MM.1S (cell line): ENCODE measurements around the gene TECPR2.

ENCODE experiments used
- DNase-seq: peaks from one replicate; pipeline ENCODE4 v3.0.0-alpha.2; 2015
- H2AFZ ChIP-seq: fragments of 300-600 bp; sonication (generic); 2 replicates; pipeline ENCODE4 v1.6.0; 2016; ENCODE audit warnings: antibody characterized with exemption, low read length
- H3F3A ChIP-seq: fragments of 300-600 bp; sonication (generic); 2 replicates; pipeline ENCODE4 v1.6.1; 2016; ENCODE audit warnings: mild to moderate bottlenecking, antibody characterized with exemption, low read length, moderate library complexity, mixed read lengths; ENCODE audit not compliant: insufficient read depth
- H3K27ac ChIP-seq: fragments of 300-600 bp; sonication (generic); 2 replicates; pipeline ENCODE4 v1.5.1; 2016; ENCODE audit warnings: mild to moderate bottlenecking, low read length
- H3K27me3 ChIP-seq: fragments of 300-600 bp; sonication (generic); replicated peaks from 2 replicates; pipeline ENCODE4 v1.6.0; 2016; ENCODE audit warnings: low read length; ENCODE audit not compliant: insufficient read depth
- H3K36me3 ChIP-seq: fragments of 300-600 bp; sonication (generic); replicated peaks from 2 replicates; pipeline ENCODE4 v1.6.1; 2016; ENCODE audit warnings: mild to moderate bottlenecking, low read length, mixed read lengths; ENCODE audit not compliant: insufficient read depth
- H3K4me1 ChIP-seq: fragments of 300-600 bp; sonication (generic); 2 replicates; pipeline ENCODE4 v1.6.1; 2016; ENCODE audit warnings: low read length, mixed read lengths
- H3K4me2 ChIP-seq: fragments of 300-600 bp; sonication (generic); 2 replicates; pipeline ENCODE4 v1.6.0; 2016; ENCODE audit warnings: low read depth, low read length
- H3K4me3 ChIP-seq: fragments of 300-600 bp; sonication (generic); 2 replicates; pipeline ENCODE4 v1.5.1; 2016; ENCODE audit warnings: low read length, mixed read lengths
- H3K79me2 ChIP-seq: fragments of 300-600 bp; sonication (generic); 2 replicates; pipeline ENCODE4 v1.6.1; 2016; ENCODE audit warnings: mixed run types, low read length, mixed read lengths
- H3K9ac ChIP-seq: fragments of 300-600 bp; sonication (generic); 2 replicates; pipeline ENCODE4 v1.6.1; 2016; ENCODE audit warnings: low read length, mixed read lengths
- H3K9me2 ChIP-seq: fragments of 300-600 bp; sonication (generic); replicated peaks from 2 replicates; pipeline ENCODE4 v1.6.1; 2016; ENCODE audit warnings: mild to moderate bottlenecking, low read length, mixed read lengths; ENCODE audit not compliant: insufficient read depth
- H3K9me3 ChIP-seq: fragments of 300-600 bp; sonication (generic); replicated peaks from 2 replicates; pipeline ENCODE4 v1.6.1; 2016; ENCODE audit warnings: mild to moderate bottlenecking, low read length, mixed read lengths; ENCODE audit not compliant: insufficient read depth
- H4K20me1 ChIP-seq: fragments of 300-600 bp; sonication (generic); 2 replicates; pipeline ENCODE4 v1.6.1; 2016; ENCODE audit warnings: mild to moderate bottlenecking, low read length, moderate library complexity, mixed read lengths; ENCODE audit not compliant: insufficient read depth
- CTCF ChIP-seq: fragments of 300-600 bp; sonication (generic); IDR thresholded peaks from 2 replicates; pipeline ENCODE4 v1.5.1; 2016; ENCODE audit warnings: antibody characterized with exemption, low read length, mixed read lengths
- EZH2 ChIP-seq: fragments of 300-600 bp; sonication (generic); optimal IDR thresholded peaks from 2 replicates; pipeline ENCODE3; 2017; ENCODE audit warnings: low read depth, mild to moderate bottlenecking, antibody characterized with exemption, low read length, mixed read lengths
- EZH2phosphoT487 ChIP-seq: fragments of 300-600 bp; sonication (generic); IDR thresholded peaks from 2 replicates; pipeline ENCODE4 v1.6.1; 2018; ENCODE audit warnings: antibody characterized with exemption, low read length

TECPR2 gene

GRCh38 chr14:102389246-102389645, 26.5 kb downstream of the TECPR2 start:
- Histone ChIP-seq H3F3A (no peaks in the 10 kb centered on the region), H3K4me2 (no peak overlapping the region), H3K4me3 (no peak overlapping the region), H4K20me1 (no peaks in the 10 kb centered on the region), H3K79me2 (no peaks in the 10 kb centered on the region), H2AFZ (no peak overlapping the region), H3K9ac (no peak overlapping the region), H3K27me3 (no peaks in the 10 kb centered on the region), H3K36me3 (no peaks in the 10 kb centered on the region), H3K4me1 (no peaks in the 10 kb centered on the region), H3K9me3 (no peaks in the 10 kb centered on the region), H3K27ac (no peak overlapping the region), H3K9me2 (no peaks in the 10 kb centered on the region)
- TF ChIP-seq CTCF (no peak), EZH2phosphoT487 (no peak)
- DNase-seq = no peak

- Histone ChIP-seq H3K27ac (no peak overlapping the region), H2AFZ (no peak overlapping the region), H3F3A (no peaks in the 10 kb centered on the region), H3K4me1 (no peaks in the 10 kb centered on the region), H3K79me2 (no peaks in the 10 kb centered on the region), H3K9ac (no peak overlapping the region), H3K9me3 (no peaks in the 10 kb centered on the region), H3K4me3 (no peak overlapping the region), H3K36me3 (no peaks in the 10 kb centered on the region), H3K9me2 (no peaks in the 10 kb centered on the region), H3K4me2 (no peak overlapping the region), H3K27me3 (no peaks in the 10 kb centered on the region), H4K20me1 (no peaks in the 10 kb centered on the region)
- no peak for DNase-seq
- TF ChIP-seq EZH2phosphoT487 (no peak), CTCF (no peak), EZH2 (no peak)
Measured at GRCh38 chr14:102390064-102390855, 27.5 kb downstream of the TECPR2 start.

- H3K9me3 ChIP-seq = no peaks in the 10 kb centered on the region
- no peaks in the 10 kb centered on the region for H3K79me2 ChIP-seq
- no peak for DNase-seq
- no peak overlapping the region for H3K4me3 ChIP-seq
- no peaks in the 10 kb centered on the region for H3K27me3 ChIP-seq
- no peak overlapping the region for H3K27ac ChIP-seq
- no peak for TF ChIP-seq EZH2
- TF ChIP-seq EZH2phosphoT487 = no peak
- no peak for TF ChIP-seq CTCF
- no peak overlapping the region for H3K9ac ChIP-seq
- H3K9me2 ChIP-seq = no peaks in the 10 kb centered on the region
- H3K36me3 ChIP-seq = no peaks in the 10 kb centered on the region
- H3F3A ChIP-seq = no peaks in the 10 kb centered on the region
- no peaks in the 10 kb centered on the region for H3K4me1 ChIP-seq
- no peaks in the 10 kb centered on the region for H4K20me1 ChIP-seq
- H2AFZ ChIP-seq = no peak overlapping the region
- no peak overlapping the region for H3K4me2 ChIP-seq
Measured at GRCh38 chr14:102392506-102392905, 29.8 kb downstream of the TECPR2 start.
